GM18868 (cell line): ENCODE measurements around the gene IKZF4.
"Not testable (repeated sequence)": the region's sequence is repeated elsewhere in the genome, so short reads cannot be mapped to it uniquely, and the experiment has no call there.

ENCODE experiments used
- ATAC-seq: cut with Tn5 transposase; IDR thresholded peaks from one replicate; pipeline ENCODE4 v1.9.1; 2021; ENCODE audit warnings: mild to moderate bottlenecking, moderate library complexity; ENCODE audit not compliant: unreplicated experiment

The IKZF4 gene

DNA sequence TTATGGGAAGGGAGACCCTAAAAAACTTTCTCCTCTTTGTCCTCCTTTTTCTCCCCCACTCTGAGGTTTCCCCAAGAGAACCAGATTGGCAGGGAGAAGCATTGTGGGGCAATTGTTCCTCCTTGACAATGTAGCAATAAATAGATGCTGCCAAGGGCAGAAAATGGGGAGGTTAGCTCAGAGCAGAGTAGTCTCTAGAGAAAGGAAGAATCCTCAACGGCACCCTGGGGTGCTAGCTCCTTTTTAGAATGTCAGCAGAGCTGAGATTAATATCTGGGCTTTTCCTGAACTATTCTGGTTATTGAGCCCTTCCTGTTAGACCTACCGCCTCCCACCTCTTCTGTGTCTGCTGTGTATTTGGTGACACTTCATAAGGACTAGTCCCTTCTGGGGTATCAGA lies 16.3 kb downstream of the IKZF4 start:
- no peak for ATAC-seq

- no peak for ATAC-seq
Measured at GRCh38 chr12:56038022-56038655, 17.3 kb downstream of the IKZF4 start.

DNA sequence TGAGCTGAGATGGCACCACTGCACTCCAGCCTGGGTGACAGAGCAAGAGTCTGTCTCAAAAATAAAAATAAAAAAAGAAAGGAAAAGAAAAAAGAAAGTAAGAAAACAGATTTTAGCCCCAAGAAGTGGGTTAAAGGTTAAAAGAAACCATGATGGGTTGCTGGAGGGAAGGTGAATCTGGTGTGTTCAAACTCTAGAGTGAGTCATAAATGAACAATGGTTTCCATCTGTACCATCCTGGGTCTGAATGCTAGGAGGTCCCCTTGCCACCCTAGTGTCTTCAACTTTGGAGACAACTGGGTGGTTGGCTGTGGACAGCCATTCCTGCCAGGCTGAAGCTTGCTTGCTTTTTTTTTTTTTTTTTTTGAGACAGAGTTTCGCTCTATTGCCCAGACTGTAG lies 19.3 kb downstream of the IKZF4 start:
- ATAC-seq = no peak

- no peak for ATAC-seq
Measured at GRCh38 chr12:56040963-56041551, 20.2 kb downstream of the IKZF4 start.

- peak; percentile 93 for ATAC-seq
Measured at GRCh38 chr12:56041552-56042429, 20.9 kb downstream of the IKZF4 start, which contains the start of gene RPS26. TSS of gene RPS26 (plus strand) at chr12:56041918. CDS start at chr12:56042167, 249 bp downstream.

DNA sequence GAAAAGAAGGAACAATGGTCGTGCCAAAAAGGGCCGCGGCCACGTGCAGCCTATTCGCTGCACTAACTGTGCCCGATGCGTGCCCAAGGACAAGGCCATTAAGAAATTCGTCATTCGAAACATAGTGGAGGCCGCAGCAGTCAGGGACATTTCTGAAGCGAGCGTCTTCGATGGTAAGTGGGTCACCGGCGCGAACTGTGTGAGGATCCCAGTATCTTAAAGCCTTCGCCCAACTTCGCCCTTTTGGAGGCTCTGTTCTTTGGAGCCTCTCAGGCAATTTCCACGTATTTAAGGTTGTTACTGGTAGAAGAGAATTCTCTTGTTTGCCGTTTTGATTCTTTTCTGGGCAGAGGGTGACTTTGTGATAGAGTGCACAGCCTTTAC lies 21.6 kb downstream of the IKZF4 start:
- not testable (repeated sequence) for ATAC-seq

DNA sequence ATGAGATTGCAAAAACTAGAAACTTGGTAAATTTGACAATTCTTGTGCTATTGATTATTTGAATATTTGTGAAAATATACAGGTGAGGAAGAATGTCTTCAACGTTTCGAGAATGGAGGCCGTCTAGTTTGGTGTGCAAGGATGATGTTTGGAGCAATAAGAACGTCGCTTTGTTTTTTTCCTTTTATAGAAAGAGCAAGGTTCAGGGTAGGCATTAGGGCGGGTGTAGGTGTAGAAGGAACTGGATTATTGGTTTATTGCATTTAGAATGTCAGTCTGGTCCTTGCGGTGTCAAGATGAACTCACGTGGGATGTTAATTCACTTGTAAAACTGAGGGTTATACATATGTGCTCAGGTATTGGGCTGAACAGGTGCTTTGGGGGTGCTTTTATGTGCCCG lies 22.0 kb downstream of the IKZF4 start:
- ATAC-seq = no peak

DNA sequence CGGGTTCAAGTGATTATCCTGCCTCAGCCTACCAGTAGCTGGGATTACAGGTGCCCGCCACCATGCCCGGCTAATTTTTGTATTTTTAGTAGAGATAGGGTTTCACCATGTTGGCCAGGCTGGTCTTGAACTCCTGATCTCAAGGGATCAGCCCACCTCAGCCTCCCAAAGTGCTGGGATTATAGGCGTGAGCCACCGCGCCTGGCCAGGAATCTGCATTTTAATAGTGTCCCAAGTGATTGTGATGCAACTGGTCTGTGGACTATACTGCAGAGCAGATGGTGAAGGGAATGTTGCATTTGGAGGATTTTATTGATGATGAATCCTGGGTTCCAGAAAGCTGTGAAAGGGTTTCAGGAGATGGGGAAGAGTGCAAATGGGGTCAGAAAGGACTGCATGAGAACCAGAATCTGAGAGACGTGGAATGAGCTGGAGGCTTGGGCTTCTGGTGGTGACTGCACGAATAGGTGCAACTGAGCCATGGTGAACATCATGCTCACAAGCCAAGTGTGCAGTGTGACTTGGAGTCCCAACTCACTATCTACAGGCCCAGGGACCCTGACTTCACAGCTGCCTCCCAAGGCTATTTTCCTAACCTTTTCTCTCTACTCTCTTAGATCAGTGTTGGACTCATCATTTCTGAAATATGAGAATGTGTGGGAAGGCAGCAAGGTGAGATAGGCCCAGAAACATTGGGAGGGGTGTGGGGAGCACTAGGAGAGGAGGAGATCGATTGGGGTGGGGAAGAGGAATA lies 25.4 kb downstream of the IKZF4 start:
- ATAC-seq = no peak

DNA sequence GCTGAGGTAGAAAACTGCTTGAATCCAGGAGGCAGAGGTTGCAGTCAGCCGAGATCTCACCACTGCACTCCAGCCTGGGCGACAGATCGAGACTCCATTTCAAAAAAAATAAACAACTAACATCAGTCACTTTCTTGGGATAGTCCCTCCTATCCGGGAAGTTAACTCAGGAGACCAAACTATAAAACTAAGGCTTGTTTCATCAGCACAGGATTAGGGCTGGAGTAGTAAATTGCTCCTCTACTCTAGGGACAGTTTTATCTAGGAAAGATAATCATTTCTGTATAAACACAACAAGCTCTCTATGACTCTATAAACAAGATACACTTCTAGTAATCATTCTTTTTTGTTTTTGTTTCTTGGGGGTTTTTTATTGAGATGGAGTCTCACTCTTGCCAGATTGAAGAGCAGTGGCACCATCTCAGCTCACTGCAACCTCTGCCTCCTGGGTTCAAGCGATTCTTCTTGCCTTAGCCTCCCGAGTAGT lies 32.6 kb downstream of the IKZF4 start:
- no peak for ATAC-seq

DNA sequence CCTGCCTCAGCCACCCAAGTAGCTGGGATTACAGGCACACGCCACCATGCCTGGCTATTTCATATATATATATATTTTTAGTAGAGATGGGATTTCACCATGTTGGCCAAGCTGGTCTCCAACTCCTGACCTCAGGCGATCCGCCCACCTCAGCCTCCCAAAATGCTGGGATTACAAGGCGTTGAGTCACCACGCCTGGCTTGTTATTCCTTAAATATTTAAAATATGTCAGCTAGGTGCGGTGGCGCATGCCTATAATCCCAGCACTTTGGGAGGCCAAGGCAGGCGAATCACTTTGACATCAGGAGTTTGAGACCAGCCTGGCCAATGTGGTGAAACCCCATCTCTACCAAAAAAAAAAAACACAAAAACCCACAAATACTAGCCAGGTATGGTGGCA lies 39.1 kb downstream of the IKZF4 start:
- not testable (repeated sequence) for ATAC-seq

DNA sequence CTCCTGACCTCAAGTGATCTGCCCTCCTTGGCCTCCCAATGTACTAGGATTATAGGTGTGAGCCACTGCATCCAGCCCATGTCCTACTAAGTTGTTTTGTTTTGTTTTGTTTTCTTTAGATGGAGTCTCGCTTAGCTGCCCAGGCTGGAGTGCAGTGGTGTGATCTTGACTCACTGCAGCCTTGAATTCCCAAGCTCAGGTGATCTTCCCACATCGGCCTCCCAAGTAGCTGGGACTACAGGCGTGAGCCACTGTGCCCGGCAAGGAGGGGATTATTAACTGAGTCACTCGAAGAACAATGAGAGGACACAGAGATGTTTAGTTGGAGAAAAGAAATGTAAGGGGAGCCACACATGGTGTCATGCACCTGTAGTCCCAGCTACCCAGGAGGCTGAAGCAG lies 41.1 kb downstream of the IKZF4 start:
- ATAC-seq = no peak

GRCh38 chr12:56062996-56063395 lies 42.2 kb downstream of the IKZF4 start:
- no peak for ATAC-seq

DNA sequence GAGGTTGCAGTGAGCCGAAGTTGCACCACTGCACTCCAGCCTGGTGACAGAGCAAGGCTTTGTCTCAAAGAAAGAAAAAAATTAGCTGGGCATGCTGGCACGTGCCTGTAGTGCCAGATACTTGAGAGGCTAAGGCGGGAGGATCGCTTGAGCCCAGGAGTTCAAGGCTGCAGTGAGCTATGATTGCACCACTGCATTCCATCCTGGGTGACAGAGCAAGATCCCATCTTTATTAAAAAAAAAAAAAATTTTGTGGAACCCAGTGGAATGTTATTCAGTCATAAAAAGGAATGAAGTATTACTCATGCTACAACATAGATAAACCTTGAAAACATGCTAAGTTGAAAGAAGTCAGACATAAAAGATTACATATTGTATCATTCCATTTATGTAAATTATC lies 50.8 kb downstream of the IKZF4 start:
- ATAC-seq = no peak

- ATAC-seq = no peak
Measured at GRCh38 chr12:56074396-56074795, 53.6 kb downstream of the IKZF4 start.

- ATAC-seq = not testable (repeated sequence)
Measured at GRCh38 chr12:56077966-56078365, 57.1 kb downstream of the IKZF4 start.

GRCh38 chr12:56078427-56078826 lies 57.6 kb downstream of the IKZF4 start:
- ATAC-seq = no peak

- ATAC-seq = peak; percentile 70
Measured at GRCh38 chr12:56078931-56079722, 58.3 kb downstream of the IKZF4 start.

DNA sequence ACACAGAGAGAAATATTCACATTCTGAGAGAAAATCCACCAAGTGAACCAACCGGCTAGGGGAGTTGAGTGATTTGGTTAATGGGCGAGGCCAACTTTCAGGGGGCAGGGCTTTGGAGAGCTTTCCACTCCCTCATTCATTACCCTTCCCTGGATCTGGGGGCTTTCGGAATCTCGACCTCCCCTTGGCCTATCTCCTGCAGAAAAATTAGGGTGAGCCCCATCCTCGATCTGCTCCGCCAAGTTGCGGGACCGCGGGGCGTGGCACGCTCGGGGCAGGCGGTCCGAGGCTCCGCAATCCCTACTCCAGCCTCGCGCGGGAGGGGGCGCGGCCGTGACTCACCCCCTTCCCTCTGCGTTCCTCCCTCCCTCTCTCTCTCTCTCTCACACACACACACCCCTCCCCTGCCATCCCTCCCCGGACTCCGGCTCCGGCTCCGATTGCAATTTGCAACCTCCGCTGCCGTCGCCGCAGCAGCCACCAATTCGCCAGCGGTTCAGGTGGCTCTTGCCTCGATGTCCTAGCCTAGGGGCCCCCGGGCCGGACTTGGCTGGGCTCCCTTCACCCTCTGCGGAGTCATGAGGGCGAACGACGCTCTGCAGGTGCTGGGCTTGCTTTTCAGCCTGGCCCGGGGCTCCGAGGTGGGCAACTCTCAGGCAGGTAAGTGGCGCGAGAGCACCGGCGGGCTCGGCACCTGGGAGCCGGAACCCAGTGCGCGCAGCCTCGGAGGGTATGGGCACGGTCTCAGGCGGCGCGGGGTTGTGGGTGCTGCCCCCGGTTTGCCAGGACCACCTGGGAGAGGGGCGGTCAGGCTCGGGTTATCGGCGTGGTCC lies 59.1 kb downstream of the IKZF4 start, which contains the start of gene ERBB3:
Gene ERBB3 (plus strand): TSS at position 443 of the 833 bp plus-strand sequence. CDS start 136 bp downstream, at position 579.
- ATAC-seq = no peak

- no peak for ATAC-seq
Measured at GRCh38 chr12:56080556-56081138, 59.8 kb downstream of the IKZF4 start.
